OCI-LY7 (cell line): ENCODE data around the gene SYCP3.

Source experiments
- CTCF ChIP-seq: fragments of 200-600 bp; sonication (generic); conservative IDR thresholded peaks from 2 replicates; pipeline ENCODE4 v1.5.1; 2014; ENCODE audit warnings: mild to moderate bottlenecking, antibody characterized with exemption, low read length, moderate library complexity, mixed read lengths
- EZH2phosphoT487 ChIP-seq: fragments of 200-600 bp; sonication (generic); IDR thresholded peaks from 2 replicates; pipeline ENCODE4 v1.6.1; 2018; ENCODE audit warnings: low read depth, borderline replicate concordance, mild to moderate bottlenecking, mixed run types, antibody characterized with exemption, low read length, moderate library complexity, mixed read lengths

GRCh38 chr12:101784376-101784775 is 45.1 kb upstream of the SYCP3 start:
- TF ChIP-seq CTCF (no peak), EZH2phosphoT487 (no peak)
